H1 (cell line): Measurements from ENCODE around the gene GP1BB. TPM values are rescaled to one million over a fixed set of nuclear protein-coding genes. Genes with fewer than 3 reads are reported as not detected.

Experiments used
- CTCF ChIA-PET: fragments of 300-600 bp; sonication (Branson Sonifier 250); formaldehyde crosslinking; loops from one replicate; lab custom pipeline; 2021; ENCODE audit not compliant: partially characterized antibody; lab: Charles Lee
- POLR2A ChIA-PET: fragments of 300-600 bp; sonication (Branson Sonifier 250); formaldehyde crosslinking; loops from one replicate; lab custom pipeline; 2021; ENCODE audit warnings: inconsistent platforms; ENCODE audit not compliant: partially characterized antibody; lab: Charles Lee
- DNase-seq, 2 experiments: peaks; one replicate each; pipeline versions ENCODE4 v3.0.0 to v3.0.0-alpha.2; 2010 to 2022; ENCODE audit warnings: low spot score in 2 of 2, low read depth in 1 of 2, mixed read lengths in 1 of 2
- FAIRE-seq: peaks from 2 replicates; lab custom pipeline; 2011; peaks lifted over from hg19 to GRCh38; lab: Jason Lieb, UNC
- H2AFZ ChIP-seq: 2 replicates; pipeline ENCODE4 v1.8.1; 2012; ENCODE audit warnings: low read length, inconsistent platforms
- H2AK5ac ChIP-seq: 2 replicates; pipeline ENCODE4 v1.6.1; 2013; ENCODE audit warnings: low read depth, low read length
- H2BK120ac ChIP-seq: replicated peaks from 2 replicates; pipeline ENCODE3; 2013; ENCODE audit warnings: low read depth, low read length, inconsistent platforms
- H2BK12ac ChIP-seq: 2 replicates; pipeline ENCODE4 v1.6.1; 2013; ENCODE audit warnings: low read depth, low read length
- H2BK15ac ChIP-seq: 2 replicates; pipeline ENCODE4 v1.6.1; 2013; ENCODE audit warnings: low read length
- H2BK20ac ChIP-seq: 2 replicates; pipeline ENCODE4 v1.6.1; 2013; ENCODE audit warnings: low read length
- H2BK5ac ChIP-seq: 2 replicates; pipeline ENCODE4 v1.6.1; 2013; ENCODE audit warnings: low read depth, low read length
- H3K14ac ChIP-seq: 2 replicates; pipeline ENCODE4 v1.6.1; 2013; ENCODE audit warnings: inconsistent platforms; ENCODE audit not compliant: insufficient read length
- H3K18ac ChIP-seq: 2 replicates; pipeline ENCODE4 v1.6.1; 2013; ENCODE audit warnings: low read length; ENCODE audit errors: extremely low read depth
- H3K23ac ChIP-seq: 2 replicates; pipeline ENCODE4 v1.6.1; 2013; ENCODE audit warnings: inconsistent platforms; ENCODE audit not compliant: insufficient read length
- H3K23me2 ChIP-seq: 2 replicates; pipeline ENCODE4 v1.6.1; 2013; ENCODE audit warnings: low read depth, low read length
- H3K27ac ChIP-seq: 2 replicates; pipeline ENCODE4 v1.6.1; 2011; ENCODE audit warnings: low read depth, low read length, inconsistent platforms
- H3K27me3 ChIP-seq, 4 experiments: replicated peaks in 1 of 4; 1 replicate in 1 of 4; 2 replicates in 3 of 4; pipeline versions ENCODE4 v1.6.1 to v1.8.1; 2011 to 2013; ENCODE audit warnings: low read length in 3 of 4, mild to moderate bottlenecking in 3 of 4, inconsistent platforms in 2 of 4, mixed read lengths in 2 of 4, moderate library complexity in 1 of 4; ENCODE audit not compliant: control insufficient read depth in 3 of 4, insufficient read depth in 3 of 4; ENCODE audit errors: extremely low read depth in 1 of 4
- H3K36me3 ChIP-seq, 4 experiments: 2 replicates each; pipeline versions ENCODE4 v1.6.1 to v1.8.1; 2011 to 2013; ENCODE audit warnings: mild to moderate bottlenecking in 4 of 4, low read length in 3 of 4, moderate library complexity in 2 of 4, control low read depth in 1 of 4, inconsistent platforms in 1 of 4; ENCODE audit not compliant: insufficient read depth in 4 of 4, control insufficient read depth in 2 of 4
- H3K4ac ChIP-seq: replicated peaks from 2 replicates; pipeline ENCODE3; 2013; ENCODE audit warnings: low read length, low read depth, mixed read lengths, inconsistent platforms; ENCODE audit not compliant: insufficient read length
- H3K4me1 ChIP-seq, 4 experiments: replicated peaks in 1 of 4; 1 replicate in 1 of 4; 2 replicates in 3 of 4; pipeline versions ENCODE4 v1.6.1 to v1.8.1; 2011 to 2013; ENCODE audit warnings: low read length in 3 of 4, inconsistent platforms in 2 of 4, mixed read lengths in 1 of 4; ENCODE audit not compliant: insufficient read depth in 4 of 4, control insufficient read depth in 3 of 4
- H3K4me2 ChIP-seq, 2 experiments: 2 replicates each; pipeline versions ENCODE4 v1.6.1 to v1.8.1; 2011 to 2013; ENCODE audit warnings: low read depth in 2 of 2, low read length in 2 of 2, control low read depth in 1 of 2, inconsistent platforms in 1 of 2, mild to moderate bottlenecking in 1 of 2; ENCODE audit not compliant: insufficient read depth in 1 of 2
- H3K4me3 ChIP-seq, 4 experiments: fragments of 200-600, 300-600 bp in 1 of 4; sonication (generic), shearing (Covaris generic), sonication (Bioruptor Twin) in 1 of 4; 2 replicates each; pipeline versions ENCODE4 v1.5.1 to v1.8.1; 2011 to 2016; ENCODE audit warnings: low read length in 4 of 4, low read depth in 3 of 4, control low read depth in 2 of 4, inconsistent platforms in 2 of 4, mild to moderate bottlenecking in 2 of 4, mixed read lengths in 1 of 4, moderate library complexity in 1 of 4; ENCODE audit not compliant: insufficient read depth in 2 of 4; ENCODE audit errors: extremely low read depth in 1 of 4
- H3K56ac ChIP-seq: replicated peaks from 2 replicates; pipeline ENCODE3; 2013; ENCODE audit warnings: low read depth, mild to moderate bottlenecking, mixed read lengths, low read length, inconsistent platforms; ENCODE audit not compliant: insufficient read length
- H3K79me1 ChIP-seq: 2 replicates; pipeline ENCODE4 v1.6.1; 2013; ENCODE audit warnings: low read depth, low read length, control low read depth
- H3K79me2 ChIP-seq, 2 experiments: 2 replicates each; pipeline versions ENCODE4 v1.6.1 to v1.8.1; 2012 to 2013; ENCODE audit warnings: low read length in 2 of 2, mild to moderate bottlenecking in 2 of 2, inconsistent platforms in 1 of 2; ENCODE audit not compliant: insufficient read depth in 2 of 2, control insufficient read depth in 1 of 2
- H3K9ac ChIP-seq, 4 experiments: replicated peaks in 1 of 4; 1 replicate in 1 of 4; 2 replicates in 3 of 4; pipeline versions ENCODE4 v1.6.1 to v1.8.1; 2011 to 2013; ENCODE audit warnings: low read depth in 3 of 4, low read length in 3 of 4, control low read depth in 2 of 4, mild to moderate bottlenecking in 2 of 4, moderate library complexity in 2 of 4, inconsistent platforms in 1 of 4; ENCODE audit errors: extremely low read depth in 1 of 4
- H3K9me3 ChIP-seq, 2 experiments: 2 replicates each; pipeline versions ENCODE4 v1.6.1 to v1.8.1; 2012 to 2013; ENCODE audit warnings: mild to moderate bottlenecking in 2 of 2, moderate library complexity in 2 of 2, control low read depth in 1 of 2, inconsistent platforms in 1 of 2, low read depth in 1 of 2, low read length in 1 of 2, mixed read lengths in 1 of 2; ENCODE audit not compliant: insufficient read depth in 2 of 2
- H4K20me1 ChIP-seq, 2 experiments: replicated peaks in 1 of 2; 2 replicates each; pipeline versions ENCODE3 to v1.8.1; 2011 to 2013; ENCODE audit warnings: inconsistent platforms in 2 of 2, low read length in 2 of 2, mild to moderate bottlenecking in 1 of 2; ENCODE audit not compliant: insufficient read depth in 2 of 2, control insufficient read depth in 1 of 2
- H4K5ac ChIP-seq: 2 replicates; pipeline ENCODE4 v1.6.1; 2013; ENCODE audit warnings: low read length, low read depth, mixed read lengths, inconsistent platforms; ENCODE audit not compliant: insufficient read length
- H4K8ac ChIP-seq: 2 replicates; pipeline ENCODE4 v1.8.0; 2013; ENCODE audit warnings: mild to moderate bottlenecking, moderate library complexity, low read length, inconsistent platforms; ENCODE audit not compliant: insufficient read depth; ENCODE audit errors: extremely low read depth
- H4K91ac ChIP-seq: replicated peaks from 2 replicates; pipeline ENCODE3; 2013; ENCODE audit warnings: low read length, mixed read lengths, inconsistent platforms; ENCODE audit not compliant: insufficient read length
- CHD2 ChIP-seq: IDR thresholded peaks from 2 replicates; pipeline ENCODE4 v1.6.1; 2012; ENCODE audit warnings: low read length, improper control_type of control experiment
- FOSL1 ChIP-seq: IDR thresholded peaks from 2 replicates; pipeline ENCODE4 v1.6.1; 2011; ENCODE audit warnings: mild to moderate bottlenecking, low read depth, low read length, moderate library complexity; ENCODE audit not compliant: insufficient read depth
- PHF8 ChIP-seq: fragments of 200-600 bp; sonication (generic); conservative IDR thresholded peaks from 2 replicates; pipeline ENCODE4 v1.7.1; 2012; ENCODE audit warnings: low read depth, mild to moderate bottlenecking, inconsistent platforms, low read length, moderate library complexity
- POLR2A ChIP-seq, 2 experiments: IDR thresholded peaks; 1 replicate in 1 of 2; 2 replicates in 1 of 2; pipeline ENCODE4 v1.6.1; 2011; ENCODE audit warnings: low read depth in 2 of 2, low read length in 2 of 2, mild to moderate bottlenecking in 2 of 2; ENCODE audit errors: control extremely low read depth in 1 of 2
- RNF2 ChIP-seq: fragments of 200-900, 300-1000 bp; sonication (generic); IDR thresholded peaks from 2 replicates; pipeline ENCODE4 v1.7.1; 2016; ENCODE audit warnings: borderline replicate concordance, low read depth, mild to moderate bottlenecking, antibody characterized with exemption, low read length; ENCODE audit not compliant: poor library complexity, severe bottlenecking; ENCODE audit errors: missing control alignments
- TAF7 ChIP-seq: optimal IDR thresholded peaks from 2 replicates; pipeline ENCODE3; 2011; ENCODE audit warnings: low read depth, mild to moderate bottlenecking, inconsistent platforms, low read length, moderate library complexity, borderline replicate concordance
- YY1 ChIP-seq: IDR thresholded peaks from 2 replicates; pipeline ENCODE4 v1.6.1; 2011; ENCODE audit warnings: low read depth, mild to moderate bottlenecking, low read length
- WGBS, 2 experiments: shearing (Covaris generic) in 1 of 2; methylation state at CpG; one replicate each; pipeline versions ENCODE4 v1.1.6 to v1.1.7; 2013 to 2015; ENCODE audit warnings: low lambda C conversion rate in 2 of 2, mixed read lengths in 2 of 2, inconsistent platforms in 1 of 2, low coverage in 1 of 2, missing lambda C conversion rate in 1 of 2; ENCODE audit not compliant: insufficient replicate concordance in 2 of 2, insufficient coverage in 1 of 2, insufficient read length in 1 of 2; ENCODE audit errors: extremely low coverage in 1 of 2, missing lambda C conversion rate in 1 of 2; 5-methylcytosine and 5-hydroxymethylcytosine counted together
- polyA plus RNA-seq, 7 experiments: library from polyadenylated mRNA; depleted of rRNA in 3 of 7; stranded (reverse) in 5 of 7; unstranded in 2 of 7; fragments of >200 nt in 5 of 7; fragments of 200-250 nt in 2 of 7; gene quantifications; 1 replicate in 5 of 7; 2 replicates in 1 of 7; 4 replicates in 1 of 7; pipeline versions ENCODE4 v1.2.1 to v1.2.3, GENCODE V29; 2011 to 2013; ENCODE audit warnings: missing spikeins in 2 of 7, mixed read lengths in 2 of 7
- total RNA-seq: library from RNA; stranded (reverse); fragmentation: NEBNext Ultra II Directional; extraction: Animal tissue kit (Norgen Biotek cat#: 25700); gene quantifications from 2 replicates; pipeline ENCODE4 v1.2.1, GENCODE V29; 2021
- TF ChIP-seq, protein P1 (sequence below): IDR thresholded peaks from 2 replicates; pipeline ENCODE4 v1.6.1; 2011; ENCODE audit warnings: low read depth, mild to moderate bottlenecking, low read length; ENCODE audit not compliant: insufficient read depth
- TF ChIP-seq, protein P2 (sequence below): IDR thresholded peaks from 2 replicates; pipeline ENCODE4 v1.6.1; 2011; ENCODE audit warnings: low read length, improper control_type of control experiment

The GP1BB gene
- total and polyA plus RNA-seq, 2 of the 8 experiments (the other 6 are each of a cell fraction or from before 2014, with no cell fraction given): 0.36 TPM; not detected in 1

GRCh38 chr22:19720999-19721329 lies 2.4 kb upstream of the GP1BB start:
- H2BK15ac ChIP-seq: no peak overlapping the region
- no peak overlapping the region for H3K4ac ChIP-seq
- H3K79me2 ChIP-seq: no peaks in the 10 kb centered on the region
- H3K9ac ChIP-seq: no peak overlapping the region
- no peak overlapping the region for H2BK5ac ChIP-seq
- no peak overlapping the region for H4K91ac ChIP-seq
- H3K4me2 ChIP-seq: peak overlapping the region in 1 of 2 experiments; percentile 74; a peak in 1 of 4 replicates
- H2BK20ac ChIP-seq: 0 out of 2 replicates have a peak overlapping the region, but pooled peaks have one; percentile 13
- no peaks in the 10 kb centered on the region for H3K79me1 ChIP-seq
- TF ChIP-seq YY1 (no peak), POLR2A (IDR thresholded peaks at IDR 0.05; ENCODE audit: control extremely low read depth in 1 of 2, low read depth in 2 of 2, low read length in 2 of 2) (no peak), TAF7 (no peak), RNF2 (no peak), CHD2 (no peak), FOSL1 (no peak), PHF8 (no peak)
- TF ChIP-seq, protein P1, sequence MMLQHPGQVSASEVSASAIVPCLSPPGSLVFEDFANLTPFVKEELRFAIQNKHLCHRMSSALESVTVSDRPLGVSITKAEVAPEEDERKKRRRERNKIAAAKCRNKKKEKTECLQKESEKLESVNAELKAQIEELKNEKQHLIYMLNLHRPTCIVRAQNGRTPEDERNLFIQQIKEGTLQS: no peak
- TF ChIP-seq, protein P2, sequence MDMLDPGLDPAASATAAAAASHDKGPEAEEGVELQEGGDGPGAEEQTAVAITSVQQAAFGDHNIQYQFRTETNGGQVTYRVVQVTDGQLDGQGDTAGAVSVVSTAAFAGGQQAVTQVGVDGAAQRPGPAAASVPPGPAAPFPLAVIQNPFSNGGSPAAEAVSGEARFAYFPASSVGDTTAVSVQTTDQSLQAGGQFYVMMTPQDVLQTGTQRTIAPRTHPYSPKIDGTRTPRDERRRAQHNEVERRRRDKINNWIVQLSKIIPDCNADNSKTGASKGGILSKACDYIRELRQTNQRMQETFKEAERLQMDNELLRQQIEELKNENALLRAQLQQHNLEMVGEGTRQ: no peak
- no peak overlapping the region for H3K27ac ChIP-seq
- no peak overlapping the region for H3K18ac ChIP-seq
- H3K27me3 ChIP-seq: peaks cover 75 to 99% (median 86%) of the 10 kb centered on the region in 4 experiments
- no peaks in the 10 kb centered on the region; a peak in 1 of 4 replicates for H3K9me3 ChIP-seq
- CTCF ChIA-PET: interaction anchor here (1.0 to 3.9 kb wide), 5 partner anchors 10 to 249 kb away, joined by 4 to 18 read pairs (median 10); no protein-coding TSS in a partner anchor
- H2AFZ ChIP-seq: no peak overlapping the region
- POLR2A ChIA-PET: interaction anchor here (1.8 kb wide), 1 partner anchor 42 kb away, joined by 4 read pairs; no protein-coding TSS in a partner anchor
- no peak overlapping the region for H3K23ac ChIP-seq
- no peak overlapping the region for H3K56ac ChIP-seq
- WGBS, 2 experiments: 89% methylated on average over 2 of the region's 2 CpGs; no CpG with 5 or more reads in 1 of the 2 experiments
- no peak overlapping the region for H4K8ac ChIP-seq
- no peak overlapping the region for H3K14ac ChIP-seq
- DNase-seq (no peak), FAIRE-seq (no peak)
- H3K4me3 ChIP-seq: no peak overlapping the region
- no peak overlapping the region for H2BK120ac ChIP-seq
- H4K5ac ChIP-seq: no peak overlapping the region
- peaks cover 24% of the 10 kb centered on the region; the same call in 1 of the 2 replicates for H3K23me2 ChIP-seq
- peaks cover 0 to 42% (median 24%) of the 10 kb centered on the region in 4 experiments; a peak in 6 of 7 replicates for H3K4me1 ChIP-seq
- peaks cover 15 to 28% of the 10 kb centered on the region in 2 experiments for H4K20me1 ChIP-seq
- H2BK12ac ChIP-seq: no peak overlapping the region
- peaks cover 0 to 5% (median 0%) of the 10 kb centered on the region in 4 experiments; a peak in 1 of 8 replicates for H3K36me3 ChIP-seq
- H2AK5ac ChIP-seq: no peak overlapping the region
